Right lobe of liver (tissue), 4 donors: ENCODE data around the gene FTSJ3.

ENCODE experiments used
- CTCF ChIP-seq, 4 donors: fragments of 200-600 bp in 3 of 4; fragments of 450-650 bp in 1 of 4; IDR thresholded peaks; one replicate each; pipeline versions ENCODE4 v1.5.1 to v1.8.0; 2016 to 2022; ENCODE audit warnings: antibody characterized with exemption in 4 of 4, mild to moderate bottlenecking in 2 of 4
- POLR2A ChIP-seq: fragments of 450-650 bp; IDR thresholded peaks from one replicate; pipeline ENCODE4 v1.6.1; 2017; ENCODE audit warnings: antibody characterized with exemption, mild to moderate bottlenecking
- donor health status: DM: no; HTN: no; CAD: no.
- donor health status: DM: no; HTN: no; CAD: no.
- donor health status: DM: no; HTN: yes; CAD: no.

DNA sequence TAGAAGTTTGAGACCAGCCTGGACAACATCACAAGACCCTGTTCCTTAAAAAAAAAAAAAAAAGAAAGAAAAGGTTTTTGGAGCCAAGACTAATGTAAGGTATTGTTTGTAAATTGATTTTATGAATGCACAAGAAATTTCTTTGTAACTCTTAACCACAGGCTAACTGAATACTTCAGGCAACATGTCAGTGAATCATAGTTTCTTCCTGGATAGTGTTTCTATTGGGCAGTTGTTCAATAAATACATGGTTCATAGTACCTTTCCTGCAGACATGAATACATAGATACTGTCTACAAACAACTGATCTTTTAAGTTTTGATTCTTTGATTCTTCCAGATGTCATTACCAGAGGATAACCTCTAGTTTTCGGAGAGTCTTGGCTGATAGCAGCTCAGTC, 41.9 kb downstream of the FTSJ3 start:
- no peak for TF ChIP-seq CTCF (IDR thresholded peaks at IDR 0.05)
- no peak for TF ChIP-seq POLR2A
